Measurements from ENCODE around the gene APLP2. TPM values are rescaled to one million over a fixed set of nuclear protein-coding genes. Genes with fewer than 3 reads are reported as not detected.
"Not testable (repeated sequence)": the region's sequence is repeated elsewhere in the genome, so short reads cannot be mapped to it uniquely, and the experiment has no call there.

The APLP2 gene
- 268 TPM for total RNA-seq
- long read RNA-seq, transcript APLP2-203 (17 exons, 3,270 nt), result major isoform, 307 of 490 reads
- long read RNA-seq, transcript APLP2-201 (18 exons, 3,727 nt), result minor isoform, 17 of 490 reads
- long read RNA-seq, transcript APLP2-210 (16 exons, 2,530 nt), result minor isoform, 79 of 490 reads
- long read RNA-seq, partial matches to known transcripts, result 63 of 490 reads
- long read RNA-seq, other reads (novel, unspliced or antisense), result 17 of 490 reads

DNA sequence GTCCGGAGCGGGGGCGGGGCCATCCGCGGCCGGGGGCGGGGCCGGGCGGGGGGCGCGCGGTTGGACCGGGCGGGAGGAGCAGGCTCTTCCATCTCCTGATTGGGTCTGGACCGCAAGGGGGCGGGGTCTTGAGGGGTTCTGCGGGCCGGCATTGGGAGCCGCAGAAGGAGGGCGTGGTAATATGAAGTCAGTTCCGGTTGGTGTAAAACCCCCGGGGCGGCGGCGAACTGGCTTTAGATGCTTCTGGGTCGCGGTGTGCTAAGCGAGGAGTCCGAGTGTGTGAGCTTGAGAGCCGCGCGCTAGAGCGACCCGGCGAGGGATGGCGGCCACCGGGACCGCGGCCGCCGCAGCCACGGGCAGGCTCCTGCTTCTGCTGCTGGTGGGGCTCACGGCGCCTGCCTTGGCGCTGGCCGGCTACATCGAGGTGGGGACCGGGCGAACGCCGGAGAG lies at the start of gene APLP2:
Gene APLP2 (plus strand): TSS at position 236 of the 450 bp plus-strand sequence. CDS start 84 bp downstream, at position 320.
- ATAC-seq (ENCODE audit: poor library complexity) (peak; percentile 92), DNase-seq (peak; percentile 99)
- intact Hi-C loops (cut with DNase I), result loop anchor here (2.0 to 10.0 kb wide), 2 partner anchors 55 to 67 kb away; partner anchors contain the start of gene PRDM10

GRCh38 chr11:130020323-130020722 lies 49.4 kb upstream of the APLP2 start:
- intact Hi-C loops (cut with DNase I), result no loop called here
- DNase-seq, result no peak
- no peak for ATAC-seq (ENCODE audit: poor library complexity)

GRCh38 chr11:130021606-130022005 lies 48.1 kb upstream of the APLP2 start:
- DNase-seq; ATAC-seq (ENCODE audit: poor library complexity); intact Hi-C loops (cut with DNase I): not testable (repeated sequence)

GRCh38 chr11:130022799-130023198 lies 46.9 kb upstream of the APLP2 start:
- intact Hi-C loops (cut with DNase I), result no loop called here
- ATAC-seq (ENCODE audit: poor library complexity) (no peak), DNase-seq (no peak)

DNA sequence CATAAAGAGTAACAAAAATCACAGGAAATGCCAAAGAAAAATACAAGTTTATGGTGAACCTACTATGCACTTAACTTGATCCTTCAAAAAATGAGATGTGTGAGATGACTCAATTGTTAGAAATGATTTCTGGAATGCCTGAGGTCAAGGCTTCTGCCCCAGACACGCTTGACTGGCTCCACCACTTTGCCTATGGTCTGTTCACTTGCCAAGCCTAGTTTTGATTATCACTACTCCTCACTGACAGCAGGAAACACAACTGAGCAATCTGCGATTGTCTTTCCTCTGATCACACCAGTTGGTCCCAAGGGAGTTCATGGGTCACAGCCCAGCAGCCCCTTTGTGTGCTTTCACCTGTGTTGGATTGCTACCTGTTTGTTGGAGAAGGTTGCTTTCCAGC lies 46.5 kb upstream of the APLP2 start:
- ATAC-seq (ENCODE audit: poor library complexity), result no peak
- intact Hi-C loops (cut with DNase I), result no loop called here

GRCh38 chr11:130024361-130024760 lies 45.3 kb upstream of the APLP2 start:
- no peak for DNase-seq
- intact Hi-C loops (cut with DNase I), result no loop called here

More for the DNA sequence above, 46.5 kb upstream of the APLP2 start:
- DNase-seq, result no peak

DNA sequence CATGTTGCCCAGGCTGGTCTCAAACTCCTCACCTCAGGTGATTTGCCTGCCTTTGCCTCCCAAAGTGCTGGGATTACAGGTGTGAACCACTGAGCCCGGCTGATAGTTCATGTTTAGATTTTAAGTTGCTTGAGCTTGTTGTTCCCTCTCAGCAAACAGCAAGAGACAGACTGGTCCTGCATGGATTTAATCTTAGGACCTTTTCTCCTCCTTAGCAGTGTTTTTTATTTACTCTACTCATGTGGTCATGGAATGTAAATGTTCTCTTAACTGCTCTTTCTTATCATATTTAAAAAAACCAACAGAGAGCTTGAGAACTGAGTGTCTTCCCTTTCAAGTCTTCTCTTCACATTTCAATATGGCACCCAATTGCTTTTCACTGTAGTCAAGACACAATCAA lies 44.3 kb upstream of the APLP2 start:
- ATAC-seq (ENCODE audit: poor library complexity) (no peak), DNase-seq (no peak)
- intact Hi-C loops (cut with DNase I), result no loop called here

More at GRCh38 chr11:130024361-130024760, 45.3 kb upstream of the APLP2 start:
- ATAC-seq (ENCODE audit: poor library complexity), result no peak

GRCh38 chr11:130029137-130029536 lies 40.6 kb upstream of the APLP2 start:
- intact Hi-C loops (cut with DNase I), result no loop called here
- no peak for DNase-seq
- ATAC-seq (ENCODE audit: poor library complexity), result no peak

- DNase-seq (no peak), ATAC-seq (ENCODE audit: poor library complexity) (no peak)
- intact Hi-C loops (cut with DNase I), result no loop called here
Observed at GRCh38 chr11:130031056-130031455, 38.6 kb upstream of the APLP2 start.

- ATAC-seq (ENCODE audit: poor library complexity) (no peak), DNase-seq (no peak)
- intact Hi-C loops (cut with DNase I), result no loop called here
Observed at GRCh38 chr11:130031945-130032344, 37.7 kb upstream of the APLP2 start.

- intact Hi-C loops (cut with DNase I), result no loop called here
- DNase-seq (no peak), ATAC-seq (ENCODE audit: poor library complexity) (no peak)
Observed at GRCh38 chr11:130032931-130033330, 36.8 kb upstream of the APLP2 start.

DNA sequence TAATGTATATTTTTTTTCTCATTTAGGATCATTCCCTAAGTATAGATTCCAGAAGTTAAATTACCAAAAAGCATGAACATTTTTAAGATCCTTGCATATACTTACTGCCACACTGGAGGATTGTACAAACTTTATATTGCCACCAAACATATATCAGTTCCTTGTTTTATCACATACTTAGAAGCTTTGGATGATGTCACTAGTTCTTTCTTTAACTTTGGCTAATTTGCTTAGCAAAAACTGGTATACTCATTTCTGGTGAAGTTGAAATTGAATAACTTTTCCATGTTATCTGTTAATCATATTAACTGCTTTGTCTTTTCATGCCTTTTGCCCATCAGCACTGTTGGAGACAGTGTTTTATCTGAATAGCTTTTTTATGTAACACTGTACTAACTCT lies 35.5 kb upstream of the APLP2 start:
- intact Hi-C loops (cut with DNase I), result no loop called here
- no peak for DNase-seq
- no peak for ATAC-seq (ENCODE audit: poor library complexity)

- DNase-seq, result no peak
- intact Hi-C loops (cut with DNase I), result no loop called here
- ATAC-seq (ENCODE audit: poor library complexity), result no peak
Observed at GRCh38 chr11:130037058-130037457, 32.6 kb upstream of the APLP2 start.

DNA sequence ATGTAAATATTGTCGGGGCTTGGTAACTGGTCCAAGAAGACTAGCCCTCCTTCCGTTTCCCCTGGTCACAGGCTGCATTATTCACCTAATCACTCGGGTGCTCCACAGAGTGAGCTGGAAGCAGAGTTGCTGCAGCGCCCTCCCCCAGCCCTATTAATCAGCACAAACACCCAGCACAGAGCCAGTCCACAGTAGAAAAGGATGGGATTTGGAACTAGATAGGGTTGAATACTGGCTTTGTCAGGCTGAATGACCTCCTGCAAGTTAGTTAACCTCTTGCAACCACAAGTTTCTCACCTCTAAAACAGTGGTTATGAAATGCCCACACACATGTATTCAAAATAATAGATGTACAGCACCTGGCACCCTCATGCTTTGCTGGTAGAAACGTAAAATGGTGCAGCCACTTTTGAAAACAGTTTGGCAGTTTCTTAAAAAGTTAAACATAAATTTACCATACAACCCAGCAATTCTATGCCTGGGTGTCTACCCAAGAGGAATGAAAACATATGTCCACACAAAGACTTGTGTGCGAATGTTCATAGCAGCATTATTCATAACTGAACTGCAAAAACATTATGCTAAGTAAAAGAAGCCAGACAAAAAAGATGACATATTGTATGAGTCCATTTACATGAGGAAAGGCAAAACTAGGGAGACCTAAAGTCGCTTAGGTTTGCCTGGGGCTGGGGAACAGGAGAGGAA lies 31.7 kb upstream of the APLP2 start:
- ATAC-seq (ENCODE audit: poor library complexity), result no peak
- DNase-seq, result no peak
- intact Hi-C loops (cut with DNase I), result no loop called here

- DNase-seq (no peak), ATAC-seq (ENCODE audit: poor library complexity) (no peak)
- intact Hi-C loops (cut with DNase I), result no loop called here
Observed at GRCh38 chr11:130040281-130040940, 29.3 kb upstream of the APLP2 start.

DNA sequence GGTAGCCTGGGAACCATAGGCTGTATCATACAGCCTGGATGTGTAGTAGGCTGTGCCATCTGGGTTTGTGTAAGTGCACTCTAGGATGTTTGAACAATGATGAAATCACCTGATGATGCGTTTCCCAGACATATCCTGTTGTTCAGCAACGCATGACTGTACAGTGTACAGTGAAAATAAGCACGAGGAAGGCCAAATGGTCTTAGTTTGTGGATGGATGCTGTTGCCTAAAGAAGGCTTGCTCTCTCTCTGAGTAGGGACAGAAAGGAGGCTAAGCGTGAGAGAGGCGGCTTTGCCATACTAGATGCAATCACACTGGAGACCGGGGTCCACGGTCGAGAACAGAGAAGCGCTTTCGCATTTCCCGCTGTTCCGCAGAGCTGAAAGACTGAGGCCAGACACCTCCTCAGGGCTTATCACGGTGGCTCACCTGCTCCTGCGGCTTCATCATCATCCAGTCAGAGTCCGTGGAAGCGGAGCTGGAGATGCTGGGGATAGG lies 27.6 kb upstream of the APLP2 start:
- no peak for DNase-seq
- ATAC-seq (ENCODE audit: poor library complexity), result no peak
- intact Hi-C loops (cut with DNase I), result no loop called here

DNA sequence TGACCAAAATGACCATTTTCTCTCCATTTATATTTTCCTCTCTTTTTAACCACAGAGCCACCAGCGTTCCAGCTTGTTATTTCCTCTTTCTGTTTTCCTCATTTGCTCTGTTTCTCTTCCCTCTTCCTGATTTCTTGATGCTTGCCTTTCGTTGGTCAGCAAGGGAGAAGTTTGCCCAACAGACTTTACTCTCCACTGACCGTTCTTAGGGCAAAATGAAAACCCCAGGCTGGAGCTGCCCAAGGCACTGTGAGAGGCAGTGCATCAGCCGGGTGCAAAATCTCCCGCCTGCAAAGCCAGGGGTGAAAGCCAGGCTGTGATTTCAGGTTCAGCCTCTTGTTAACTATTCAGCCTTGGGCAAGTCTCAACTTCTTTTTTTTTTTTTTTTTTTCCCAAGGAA lies 26.1 kb upstream of the APLP2 start:
- no peak for DNase-seq
- intact Hi-C loops (cut with DNase I), result no loop called here
- ATAC-seq (ENCODE audit: poor library complexity), result peak; percentile 63

DNA sequence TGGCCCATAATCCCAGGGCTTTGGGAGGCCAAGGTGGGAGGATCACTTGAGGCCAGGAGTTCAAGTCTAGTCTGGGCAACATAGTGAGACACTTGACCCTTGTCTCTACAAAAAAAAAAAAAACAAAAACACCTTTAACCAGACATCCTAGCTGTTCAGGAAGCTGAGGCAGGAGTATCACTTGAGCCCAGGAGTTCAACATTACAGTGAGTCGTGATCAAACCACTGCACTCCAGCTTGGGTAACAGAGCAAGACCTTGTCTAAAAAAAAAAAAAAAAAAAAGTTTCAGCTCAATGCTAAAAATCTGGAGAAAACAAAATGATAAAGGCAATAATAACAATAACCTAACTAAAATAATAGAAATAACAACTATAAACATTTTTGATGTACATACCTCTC lies 22.6 kb upstream of the APLP2 start:
- ATAC-seq (ENCODE audit: poor library complexity) (no peak), DNase-seq (no peak)
- intact Hi-C loops (cut with DNase I), result no loop called here

- intact Hi-C loops (cut with DNase I), result no loop called here
- peak; percentile 15 for ATAC-seq (ENCODE audit: poor library complexity)
- DNase-seq, result no peak
Observed at GRCh38 chr11:130049328-130049771, 20.3 kb upstream of the APLP2 start.

Data from Right ventricle myocardium superior (tissue), 1 donor.